Measurements from ENCODE around the gene OTUD3.

The OTUD3 gene

DNA sequence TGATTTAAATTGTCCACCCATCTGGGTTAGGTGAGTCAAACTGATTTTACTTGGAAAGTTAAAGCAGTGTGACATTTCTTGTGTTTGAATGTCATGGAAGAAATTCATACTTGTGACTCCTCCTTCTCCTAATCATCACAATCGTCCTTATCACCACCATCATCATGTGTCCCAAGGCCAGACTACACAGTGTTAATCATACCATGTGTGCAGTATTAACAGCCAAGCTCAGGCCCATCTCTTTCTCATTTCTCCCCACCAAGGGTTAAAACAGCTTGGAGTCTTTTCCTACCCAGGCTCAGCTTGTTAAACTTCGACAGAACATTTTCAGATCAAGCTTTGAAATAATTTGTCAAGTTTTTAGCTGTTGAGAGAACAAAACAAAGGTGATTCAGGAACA lies 63.7 kb downstream of the OTUD3 start:
- no peak overlapping the region for H3K4me3 ChIP-seq (ENCODE audit: low read depth, low read length)
- peaks cover 21% of the 10 kb centered on the region; the same call in 1 of the 2 replicates for H3K27me3 ChIP-seq (ENCODE audit: insufficient read depth, low read length)
- H2AFZ ChIP-seq (ENCODE audit: low read length, unreplicated experiment) = no peak overlapping the region
- no peaks in the 10 kb centered on the region for H3K79me2 ChIP-seq (ENCODE audit: control insufficient read depth, insufficient read depth, low read length, unreplicated experiment)
- no peaks in the 10 kb centered on the region for H3K36me3 ChIP-seq (ENCODE audit: insufficient read depth, low read length)
- H3K4me1 ChIP-seq (ENCODE audit: control insufficient read depth, insufficient read depth, low read length, unreplicated experiment) = no peaks in the 10 kb centered on the region
- no peak overlapping the region for H3K27ac ChIP-seq (ENCODE audit: low read depth, low read length)

DNA sequence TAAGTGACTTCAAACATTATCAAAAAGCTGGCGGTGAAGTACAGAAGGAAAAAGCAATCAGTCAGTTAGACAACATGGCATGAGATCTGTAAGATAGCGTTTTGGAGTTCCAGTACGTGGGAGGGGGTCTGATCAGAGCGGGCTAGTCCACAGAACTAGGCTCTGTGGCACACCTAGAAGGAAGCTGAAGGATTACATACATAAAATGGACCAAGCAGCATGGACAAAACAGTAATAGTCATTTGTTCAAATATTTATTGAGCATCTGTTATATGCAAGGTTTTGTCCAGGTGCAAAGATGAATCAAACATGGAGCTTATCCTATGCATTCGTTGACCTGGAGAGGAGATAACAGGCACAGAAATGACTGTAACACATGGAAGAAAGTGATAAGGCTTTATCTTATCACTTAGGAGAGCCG lies 64.1 kb downstream of the OTUD3 start:
- H3K79me2 ChIP-seq (ENCODE audit: control insufficient read depth, insufficient read depth, low read length, unreplicated experiment) = no peaks in the 10 kb centered on the region
- no peaks in the 10 kb centered on the region for H3K36me3 ChIP-seq (ENCODE audit: insufficient read depth, low read length)
- H3K27me3 ChIP-seq (ENCODE audit: insufficient read depth, low read length) = peaks cover 18% of the 10 kb centered on the region; the same call in 1 of the 2 replicates
- no peak overlapping the region for H3K4me3 ChIP-seq (ENCODE audit: low read depth, low read length)
- H2AFZ ChIP-seq (ENCODE audit: low read length, unreplicated experiment) = no peak overlapping the region
- no peaks in the 10 kb centered on the region for H3K4me1 ChIP-seq (ENCODE audit: control insufficient read depth, insufficient read depth, low read length, unreplicated experiment)
- no peak overlapping the region for H3K27ac ChIP-seq (ENCODE audit: low read depth, low read length)

DNA sequence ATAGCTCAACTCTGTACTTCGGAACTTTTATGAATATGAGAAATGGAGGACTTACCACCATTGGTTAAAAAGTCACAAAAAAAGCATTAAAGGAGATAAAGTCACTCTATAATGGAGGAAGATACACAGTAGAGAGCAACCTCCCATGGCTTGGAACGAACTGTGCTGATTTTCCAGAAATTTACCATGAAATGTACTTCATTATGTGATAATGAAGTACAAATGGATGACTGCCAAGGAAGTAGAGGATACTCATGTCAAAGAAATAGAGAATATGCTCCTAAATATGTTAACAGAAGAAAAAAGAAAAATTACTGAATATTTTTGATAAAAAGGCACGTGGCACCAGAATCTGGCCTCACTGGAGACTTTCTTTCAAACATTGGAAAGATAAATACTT lies 64.8 kb downstream of the OTUD3 start:
- H3K27ac ChIP-seq (ENCODE audit: low read depth, low read length) = no peak overlapping the region
- no peak overlapping the region for H3K4me3 ChIP-seq (ENCODE audit: low read depth, low read length)
- H3K79me2 ChIP-seq (ENCODE audit: control insufficient read depth, insufficient read depth, low read length, unreplicated experiment) = no peaks in the 10 kb centered on the region

DNA sequence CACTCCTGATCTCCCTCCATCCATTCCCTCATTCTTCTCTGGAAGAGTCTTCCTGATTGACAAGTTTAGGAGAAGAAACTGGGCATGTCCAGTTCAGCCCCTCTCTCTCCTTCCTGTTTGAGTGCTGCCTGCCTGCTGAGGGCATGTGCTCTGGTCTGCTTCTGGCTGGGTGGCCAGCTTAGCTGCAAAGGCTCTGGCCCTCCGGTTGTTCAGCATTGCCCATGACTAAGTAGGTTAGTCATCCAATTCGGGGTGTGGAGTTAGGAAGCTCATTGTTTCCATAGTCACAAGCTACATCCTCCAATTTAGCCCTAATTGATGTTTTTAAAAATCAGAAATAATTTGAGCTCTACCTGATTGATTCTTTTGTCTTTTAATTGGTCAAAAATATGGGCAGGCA lies 66.8 kb downstream of the OTUD3 start:
- Histone ChIP-seq H3K27me3 (ENCODE audit: insufficient read depth, low read length) (peaks cover 31% of the 10 kb centered on the region; the same call in 1 of the 2 replicates), H3K36me3 (ENCODE audit: insufficient read depth, low read length) (no peaks in the 10 kb centered on the region), H3K27ac (ENCODE audit: low read depth, low read length) (no peak overlapping the region), H3K4me1 (ENCODE audit: control insufficient read depth, insufficient read depth, low read length, unreplicated experiment) (no peaks in the 10 kb centered on the region), H3K79me2 (ENCODE audit: control insufficient read depth, insufficient read depth, low read length, unreplicated experiment) (no peaks in the 10 kb centered on the region), H3K4me3 (ENCODE audit: low read depth, low read length) (no peak overlapping the region), H2AFZ (ENCODE audit: low read length, unreplicated experiment) (no peak overlapping the region)

More for the DNA sequence above, 64.8 kb downstream of the OTUD3 start:
- Histone ChIP-seq H2AFZ (ENCODE audit: low read length, unreplicated experiment) (no peak overlapping the region), H3K4me1 (ENCODE audit: control insufficient read depth, insufficient read depth, low read length, unreplicated experiment) (no peaks in the 10 kb centered on the region), H3K27me3 (ENCODE audit: insufficient read depth, low read length) (peaks cover 14% of the 10 kb centered on the region; the same call in 1 of the 2 replicates), H3K36me3 (ENCODE audit: insufficient read depth, low read length) (no peaks in the 10 kb centered on the region)

DNA sequence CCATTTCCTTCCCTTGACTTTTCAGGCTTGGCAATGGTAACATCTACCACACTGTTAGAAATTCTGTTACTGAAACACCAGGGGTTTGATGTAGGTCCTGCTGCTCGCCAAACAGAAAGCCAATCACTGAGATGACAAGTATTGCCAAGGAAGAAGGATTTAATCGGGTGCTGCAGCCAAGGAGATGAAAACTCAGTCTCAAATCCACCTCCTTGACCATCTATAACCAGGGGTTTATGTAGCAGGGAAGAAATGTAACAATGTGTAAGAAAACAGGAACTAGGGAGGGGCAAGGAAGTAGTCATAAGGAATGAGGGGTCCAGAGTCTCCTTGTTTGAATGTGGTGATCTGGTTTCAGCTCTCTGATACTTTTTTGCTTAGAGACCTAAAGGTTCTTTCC lies 71.9 kb downstream of the OTUD3 start:
- Histone ChIP-seq H3K4me3 (ENCODE audit: low read depth, low read length) (no peak overlapping the region), H3K27me3 (ENCODE audit: insufficient read depth, low read length) (peaks cover 66% of the 10 kb centered on the region), H3K79me2 (ENCODE audit: control insufficient read depth, insufficient read depth, low read length, unreplicated experiment) (no peaks in the 10 kb centered on the region), H3K27ac (ENCODE audit: low read depth, low read length) (no peak overlapping the region), H3K4me1 (ENCODE audit: control insufficient read depth, insufficient read depth, low read length, unreplicated experiment) (no peaks in the 10 kb centered on the region), H2AFZ (ENCODE audit: low read length, unreplicated experiment) (no peak overlapping the region), H3K36me3 (ENCODE audit: insufficient read depth, low read length) (no peaks in the 10 kb centered on the region)

DNA sequence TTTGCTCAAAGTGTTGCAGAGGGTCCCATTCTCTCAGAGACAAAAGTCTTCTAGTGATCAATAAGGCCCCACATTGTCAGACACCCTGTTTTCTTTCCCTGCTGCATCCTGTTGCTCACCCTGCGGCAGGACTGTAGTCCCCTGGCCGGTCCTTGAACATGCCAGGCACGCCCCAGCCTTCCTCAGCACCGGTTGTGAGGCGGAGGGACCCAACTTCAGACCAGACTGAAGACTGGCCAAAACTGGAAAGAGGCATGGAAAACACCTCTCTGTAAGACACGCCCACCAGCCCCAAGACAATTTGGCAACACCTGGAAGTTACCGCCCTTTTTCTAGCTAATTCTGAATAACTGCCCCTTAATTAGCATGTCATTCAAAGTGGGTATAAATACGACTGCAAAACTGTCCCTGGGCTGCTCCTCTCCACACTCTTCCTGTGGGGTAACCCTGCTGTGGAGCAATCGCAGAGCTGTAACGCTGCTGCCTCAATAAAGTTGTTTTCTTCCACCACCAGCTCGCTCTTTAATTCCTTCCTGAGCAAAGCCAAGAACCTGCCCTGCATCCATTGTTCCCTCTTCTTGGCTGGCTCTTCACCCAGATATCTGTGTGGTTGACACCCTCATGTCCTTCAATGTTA lies 73.5 kb downstream of the OTUD3 start:
- Histone ChIP-seq H3K27ac (ENCODE audit: low read depth, low read length) (no peak overlapping the region), H3K4me1 (ENCODE audit: control insufficient read depth, insufficient read depth, low read length, unreplicated experiment) (no peaks in the 10 kb centered on the region), H3K4me3 (ENCODE audit: low read depth, low read length) (no peak overlapping the region), H3K79me2 (ENCODE audit: control insufficient read depth, insufficient read depth, low read length, unreplicated experiment) (no peaks in the 10 kb centered on the region), H3K36me3 (ENCODE audit: insufficient read depth, low read length) (no peaks in the 10 kb centered on the region), H3K27me3 (ENCODE audit: insufficient read depth, low read length) (peaks cover 75% of the 10 kb centered on the region), H2AFZ (ENCODE audit: low read length, unreplicated experiment) (no peak overlapping the region)

DNA sequence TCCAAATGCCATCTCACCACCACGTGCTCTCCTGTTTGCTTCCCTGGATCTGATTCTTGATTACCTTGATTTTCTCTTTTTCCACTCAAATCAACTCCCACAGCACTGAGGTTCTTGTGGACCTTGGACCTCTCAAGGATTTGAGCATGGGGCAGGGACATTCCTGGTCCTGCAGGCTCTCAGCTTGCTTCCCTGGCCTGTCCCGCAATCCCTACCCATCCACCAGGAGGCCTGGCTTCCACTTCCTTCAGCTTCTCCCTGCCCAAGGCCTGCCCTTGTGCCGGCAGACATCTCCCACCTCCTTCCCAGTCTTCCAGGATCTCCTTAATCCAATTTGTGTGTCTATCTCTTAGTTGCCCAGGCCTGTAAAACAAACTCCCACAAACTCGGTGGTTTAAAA lies 75.6 kb downstream of the OTUD3 start:
- Histone ChIP-seq H3K27ac (ENCODE audit: low read depth, low read length) (no peak overlapping the region), H3K4me1 (ENCODE audit: control insufficient read depth, insufficient read depth, low read length, unreplicated experiment) (no peaks in the 10 kb centered on the region), H3K36me3 (ENCODE audit: insufficient read depth, low read length) (no peaks in the 10 kb centered on the region), H3K27me3 (ENCODE audit: insufficient read depth, low read length) (peaks cover 77% of the 10 kb centered on the region), H3K79me2 (ENCODE audit: control insufficient read depth, insufficient read depth, low read length, unreplicated experiment) (no peaks in the 10 kb centered on the region), H2AFZ (ENCODE audit: low read length, unreplicated experiment) (no peak overlapping the region), H3K4me3 (ENCODE audit: low read depth, low read length) (no peak overlapping the region)

DNA sequence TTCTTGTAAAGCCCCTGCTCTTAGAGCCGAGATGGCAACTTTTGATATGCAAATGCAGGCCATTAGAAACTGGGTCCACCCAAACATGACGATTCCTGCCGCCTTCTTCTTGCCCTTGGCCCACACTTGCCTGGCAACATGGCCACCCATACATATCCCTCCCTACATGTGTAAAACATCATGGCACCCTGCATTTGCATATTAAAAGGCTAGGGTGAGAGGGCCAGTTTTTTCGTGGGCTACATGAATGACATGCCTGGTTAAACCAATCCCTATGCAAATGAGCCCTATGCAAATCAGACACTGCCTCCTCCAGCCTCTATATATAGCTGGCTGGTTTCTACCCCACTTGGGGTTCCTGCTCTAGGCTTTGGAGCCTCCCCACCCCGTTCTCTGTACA lies 78.4 kb downstream of the OTUD3 start:
- Histone ChIP-seq H2AFZ (ENCODE audit: low read length, unreplicated experiment) (no peak overlapping the region), H3K4me1 (ENCODE audit: control insufficient read depth, insufficient read depth, low read length, unreplicated experiment) (no peaks in the 10 kb centered on the region)

More for the DNA sequence above, 78.4 kb downstream of the OTUD3 start:
- H3K27me3 ChIP-seq (ENCODE audit: insufficient read depth, low read length) = peaks cover 77% of the 10 kb centered on the region
- H3K36me3 ChIP-seq (ENCODE audit: insufficient read depth, low read length) = no peaks in the 10 kb centered on the region
- no peak overlapping the region for H3K27ac ChIP-seq (ENCODE audit: low read depth, low read length)
- no peak overlapping the region for H3K4me3 ChIP-seq (ENCODE audit: low read depth, low read length)
- no peaks in the 10 kb centered on the region for H3K79me2 ChIP-seq (ENCODE audit: control insufficient read depth, insufficient read depth, low read length, unreplicated experiment)
